Trophoblast cell (in vitro differentiated cells and primary cell): ENCODE results near the gene RAB15.

Experiments
- DNase-seq, 2 donors: peaks; one replicate each; pipeline ENCODE4 v3.0.0-alpha.2; 2016
- H2AFZ ChIP-seq: 2 replicates; pipeline ENCODE4 v1.6.1; 2013; ENCODE audit warnings: low read length, moderate library complexity, mild to moderate bottlenecking; ENCODE audit not compliant: insufficient read depth, poor library complexity
- H2AK5ac ChIP-seq: 2 replicates; pipeline ENCODE4 v1.6.1; 2013; ENCODE audit warnings: mild to moderate bottlenecking, low read length
- H2BK120ac ChIP-seq: 2 replicates; pipeline ENCODE4 v1.6.1; 2013; ENCODE audit warnings: low read length, mild to moderate bottlenecking, moderate library complexity; ENCODE audit not compliant: insufficient read depth, poor library complexity
- H2BK12ac ChIP-seq: 2 replicates; pipeline ENCODE4 v1.6.1; 2013; ENCODE audit warnings: mild to moderate bottlenecking, low read length, moderate library complexity
- H2BK5ac ChIP-seq: 2 replicates; pipeline ENCODE4 v1.6.1; 2013; ENCODE audit warnings: low read length, low read depth, moderate library complexity, mild to moderate bottlenecking; ENCODE audit not compliant: poor library complexity
- H3K14ac ChIP-seq: 2 replicates; pipeline ENCODE4 v1.6.1; 2013; ENCODE audit warnings: mild to moderate bottlenecking, low read length
- H3K18ac ChIP-seq: 2 replicates; pipeline ENCODE4 v1.6.1; 2013; ENCODE audit warnings: mild to moderate bottlenecking, low read length
- H3K23ac ChIP-seq: 2 replicates; pipeline ENCODE4 v1.6.1; 2013; ENCODE audit warnings: low read length
- H3K27ac ChIP-seq: 2 replicates; pipeline ENCODE4 v1.5.1; 2013; ENCODE audit warnings: low read depth, mild to moderate bottlenecking, inconsistent platforms, low read length, moderate library complexity
- H3K27me3 ChIP-seq: 2 replicates; pipeline ENCODE4 v1.6.1; 2013; ENCODE audit warnings: inconsistent platforms, mild to moderate bottlenecking, low read length, moderate library complexity; ENCODE audit not compliant: insufficient read depth
- H3K36me3 ChIP-seq, 2 experiments: 1 replicate in 1 of 2; 2 replicates in 1 of 2; pipeline ENCODE4 v1.6.1; 2013; ENCODE audit warnings: low read length in 2 of 2, mild to moderate bottlenecking in 2 of 2, moderate library complexity in 1 of 2; ENCODE audit not compliant: insufficient read depth in 2 of 2, control insufficient read depth in 1 of 2
- H3K4ac ChIP-seq: 2 replicates; pipeline ENCODE4 v1.6.1; 2013; ENCODE audit warnings: low read depth, mild to moderate bottlenecking, low read length, moderate library complexity
- H3K4me1 ChIP-seq, 2 experiments: 1 replicate in 1 of 2; 2 replicates in 1 of 2; pipeline ENCODE4 v1.6.1; 2013; ENCODE audit warnings: low read length in 2 of 2, mild to moderate bottlenecking in 2 of 2, moderate library complexity in 1 of 2; ENCODE audit not compliant: insufficient read depth in 2 of 2, control insufficient read depth in 1 of 2
- H3K4me2 ChIP-seq: 2 replicates; pipeline ENCODE4 v1.6.1; 2013; ENCODE audit warnings: inconsistent platforms, mild to moderate bottlenecking, low read length, moderate library complexity
- H3K4me3 ChIP-seq: 2 replicates; pipeline ENCODE4 v1.5.1; 2013; ENCODE audit warnings: mild to moderate bottlenecking, low read depth, low read length, inconsistent platforms
- H3K79me1 ChIP-seq: one replicate; pipeline ENCODE4 v1.6.1; 2013; ENCODE audit warnings: low read length
- H3K79me2 ChIP-seq: 2 replicates; pipeline ENCODE4 v1.6.1; 2013; ENCODE audit warnings: low read length, mild to moderate bottlenecking; ENCODE audit not compliant: control insufficient read depth, insufficient read depth, poor library complexity
- H3K9ac ChIP-seq: 2 replicates; pipeline ENCODE4 v1.6.1; 2013; ENCODE audit warnings: mild to moderate bottlenecking, low read length
- H3K9me3 ChIP-seq: 2 replicates; pipeline ENCODE4 v1.6.1; 2013; ENCODE audit warnings: low read depth, mild to moderate bottlenecking, control low read depth, inconsistent platforms, low read length; ENCODE audit not compliant: insufficient read depth
- H4K12ac ChIP-seq: 2 replicates; pipeline ENCODE4 v1.6.1; 2013; ENCODE audit warnings: low read depth, mild to moderate bottlenecking, low read length, moderate library complexity
- H4K8ac ChIP-seq: 2 replicates; pipeline ENCODE4 v1.6.1; 2013; ENCODE audit warnings: low read depth, mild to moderate bottlenecking, low read length, moderate library complexity
- H4K91ac ChIP-seq: one replicate; pipeline ENCODE4 v1.6.1; 2013; ENCODE audit warnings: low read depth, mild to moderate bottlenecking, low read length, moderate library complexity
- WGBS: extraction: QIAGEN DNeasy Blood & Tissue Kit; methylation state at CpG from one replicate; pipeline ENCODE4 v1.1.7; 2013; ENCODE audit warnings: missing lambda C conversion rate; ENCODE audit not compliant: insufficient read length, insufficient coverage; ENCODE audit errors: extremely low coverage; 5-methylcytosine and 5-hydroxymethylcytosine counted together

RAB15 gene

DNA sequence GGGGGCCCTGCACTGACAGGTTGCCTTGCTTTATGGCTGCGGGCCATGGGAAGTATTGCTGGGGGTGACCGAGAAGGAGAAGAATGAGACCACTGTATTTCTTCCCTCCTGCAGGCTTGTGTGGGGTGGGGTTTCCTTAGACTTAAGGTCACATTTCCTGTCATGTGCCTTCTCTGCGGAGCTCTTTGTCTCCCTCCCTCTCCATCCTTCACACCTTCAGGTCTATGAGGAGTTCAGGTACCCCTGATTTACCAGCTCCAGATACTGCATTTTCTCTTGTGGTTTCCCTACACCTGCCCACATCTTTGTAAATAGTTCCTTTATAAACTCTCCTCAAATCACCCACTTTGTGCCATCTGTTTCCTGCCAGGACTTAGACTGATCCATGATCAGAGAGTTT lies 18.2 kb upstream of the RAB15 start:
- Histone ChIP-seq H3K4me1 (peaks cover 0 to 2% of the 10 kb centered on the region in 2 experiments), H4K12ac (no peak overlapping the region), H4K8ac (no peak overlapping the region), H2BK5ac (no peak overlapping the region), H3K9me3 (no peaks in the 10 kb centered on the region), H2BK12ac (no peak overlapping the region), H2AFZ (no peak overlapping the region), H2AK5ac (no peak overlapping the region), H4K91ac (no peak overlapping the region), H3K36me3 (peaks cover 0 to 2% of the 10 kb centered on the region in 2 experiments), H3K4ac (peak overlapping the region; percentile 20), H3K18ac (no peak overlapping the region), H3K4me3 (no peak overlapping the region), H3K27ac (no peak overlapping the region), H3K4me2 (no peak overlapping the region), H3K79me2 (peaks cover 4% of the 10 kb centered on the region), H3K9ac (no peak overlapping the region), H3K14ac (no peak overlapping the region), H3K79me1 (peaks cover 8% of the 10 kb centered on the region), H3K27me3 (no peaks in the 10 kb centered on the region), H2BK120ac (no peak overlapping the region), H3K23ac (no peak overlapping the region)
- no CpG with 5 or more reads among the region's 3 CpGs for WGBS
- no peak for DNase-seq

- peak overlapping the region; percentile 99 for H2AFZ ChIP-seq
- no CpG with 5 or more reads among the region's 8 CpGs for WGBS
- peaks cover 8% of the 10 kb centered on the region for H3K79me1 ChIP-seq
- peak overlapping the region; percentile 81 for H3K4me2 ChIP-seq
- H4K8ac ChIP-seq: peak overlapping the region; percentile 99
- H4K12ac ChIP-seq: peak overlapping the region; percentile 99
- peaks cover 4% of the 10 kb centered on the region for H3K79me2 ChIP-seq
- peak overlapping the region; percentile 76 for H3K4ac ChIP-seq
- H3K27me3 ChIP-seq: no peaks in the 10 kb centered on the region
- H2BK5ac ChIP-seq: peak overlapping the region; percentile 74
- H2BK12ac ChIP-seq: peak overlapping the region; percentile 27
- peaks cover 0 to 2% of the 10 kb centered on the region in 2 experiments for H3K4me1 ChIP-seq
- H3K9me3 ChIP-seq: no peaks in the 10 kb centered on the region
- peak overlapping the region; percentile 89 for H3K9ac ChIP-seq
- peak overlapping the region; percentile 28 for H3K27ac ChIP-seq
- H4K91ac ChIP-seq: peak overlapping the region; percentile 90
- H2AK5ac ChIP-seq: no peak overlapping the region
- no peak for DNase-seq
- H3K36me3 ChIP-seq: no peaks in the 10 kb centered on the region
- H2BK120ac ChIP-seq: peak overlapping the region; percentile 50
- H3K23ac ChIP-seq: no peak overlapping the region
- peak overlapping the region; percentile 87 for H3K4me3 ChIP-seq
- H3K18ac ChIP-seq: peak overlapping the region; percentile 95
- H3K14ac ChIP-seq: peak overlapping the region; percentile 79
These were observed 15.3 kb upstream of the RAB15 start for GRCh38 chr14:64987438-64987767.

DNA sequence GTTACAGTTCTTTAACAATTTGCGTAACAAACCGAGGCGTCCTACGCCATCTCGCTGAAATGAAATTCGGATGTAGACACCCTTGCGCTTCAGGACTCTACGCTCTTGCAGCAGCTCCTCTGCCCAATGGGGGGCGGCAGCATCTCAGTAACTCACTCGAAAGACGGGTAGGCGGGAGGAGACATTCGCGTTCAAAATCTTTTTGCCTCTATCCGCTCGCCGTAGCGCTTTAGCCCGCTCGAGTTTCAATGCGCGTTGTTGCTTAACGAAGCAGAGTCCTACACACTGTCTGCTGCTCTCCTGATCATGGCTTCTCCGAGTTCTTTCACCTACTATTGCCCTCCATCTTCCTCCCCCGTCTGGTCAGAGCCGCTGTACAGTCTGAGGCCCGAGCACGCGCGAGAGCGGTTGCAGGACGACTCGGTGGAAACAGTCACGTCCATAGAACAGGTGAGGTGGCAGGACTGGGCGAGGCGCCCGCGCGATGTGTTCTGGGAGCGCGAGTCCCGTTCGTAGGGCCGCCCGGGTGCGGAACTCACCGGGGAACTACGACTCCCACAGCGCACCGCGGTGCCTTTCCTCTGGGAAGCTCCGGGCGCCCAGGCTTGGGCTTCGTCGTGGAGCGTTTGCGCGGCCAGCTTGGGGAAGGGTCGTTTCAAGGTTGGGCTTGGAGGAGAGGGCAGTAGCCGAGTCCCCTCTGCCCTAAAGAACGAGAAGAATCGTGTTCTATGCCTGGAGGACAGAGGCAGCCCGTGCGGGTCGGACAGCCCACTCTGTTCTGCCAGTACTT lies 14.7 kb upstream of the RAB15 start, which contains the start of gene FNTB:
FNTB (plus strand) TSS at position 248 of the 790 bp plus-strand sequence; CDS start at position 307, 59 bp downstream.
- H3K4me2 ChIP-seq: peak within 1 kb of the TSS; percentile 81
- H2AFZ ChIP-seq: peak within 1 kb of the TSS; percentile 99
- H3K18ac ChIP-seq: peak within 1 kb of the TSS; percentile 95
- H3K14ac ChIP-seq: peak within 1 kb of the TSS; percentile 79
- H3K79me1 ChIP-seq: peaks cover 8% of the 10 kb centered on the region
- no peaks in the 10 kb centered on the region for H3K27me3 ChIP-seq
- peak within 1 kb of the TSS; percentile 99 for H4K12ac ChIP-seq
- peak within 1 kb of the TSS; percentile 90 for H4K91ac ChIP-seq
- H3K27ac ChIP-seq: peak within 1 kb of the TSS; percentile 54
- no peaks in the 10 kb centered on the region for H3K36me3 ChIP-seq
- peak within 1 kb of the TSS; percentile 82 for H2BK120ac ChIP-seq
- H3K4me1 ChIP-seq: peaks cover 0 to 2% of the 10 kb centered on the region in 2 experiments
- H2BK5ac ChIP-seq: peak within 1 kb of the TSS; percentile 87
- H4K8ac ChIP-seq: peak within 1 kb of the TSS; percentile 99
- no CpG with 5 or more reads among the region's 65 CpGs for WGBS
- no peak within 1 kb of the TSS for H3K23ac ChIP-seq
- H2BK12ac ChIP-seq: peak within 1 kb of the TSS; percentile 27
- peaks cover 4% of the 10 kb centered on the region for H3K79me2 ChIP-seq
- H3K4ac ChIP-seq: peak within 1 kb of the TSS; percentile 76
- DNase-seq: peak; percentile 96 to 98
- peak within 1 kb of the TSS; percentile 87 for H3K4me3 ChIP-seq
- H2AK5ac ChIP-seq: no peak within 1 kb of the TSS
- H3K9me3 ChIP-seq: no peaks in the 10 kb centered on the region
- peak within 1 kb of the TSS; percentile 89 for H3K9ac ChIP-seq

GRCh38 chr14:64983439-64984310 lies 11.5 kb upstream of the RAB15 start:
- Histone ChIP-seq H3K23ac (no peak overlapping the region), H3K79me1 (peaks cover 8% of the 10 kb centered on the region), H3K4me3 (no peak overlapping the region), H3K14ac (no peak overlapping the region), H3K27me3 (no peaks in the 10 kb centered on the region), H2BK12ac (no peak overlapping the region), H3K4me1 (peaks cover 0 to 6% of the 10 kb centered on the region in 2 experiments), H2AFZ (no peak overlapping the region), H4K8ac (no peak overlapping the region), H4K12ac (no peak overlapping the region), H3K4ac (no peak overlapping the region), H3K9ac (no peak overlapping the region), H3K27ac (no peak overlapping the region), H3K9me3 (no peaks in the 10 kb centered on the region), H3K36me3 (no peaks in the 10 kb centered on the region), H4K91ac (no peak overlapping the region), H3K4me2 (peak overlapping the region; percentile 11), H2BK120ac (no peak overlapping the region), H2BK5ac (no peak overlapping the region), H2AK5ac (no peak overlapping the region), H3K18ac (no peak overlapping the region), H3K79me2 (peaks cover 4% of the 10 kb centered on the region)
- no CpG with 5 or more reads among the region's 15 CpGs for WGBS
- DNase-seq: peak in 1 of 2 donors; percentile 78
